Liver (tissue), 3 donors: Measurements from ENCODE around the gene CCDC82.

Experiments
- EGR1 ChIP-seq, 2 donors: IDR thresholded peaks; 2 replicates each; pipeline ENCODE4 v1.6.1; 2016 to 2018; ENCODE audit warnings: antibody characterized with exemption in 2 of 2, low read depth in 2 of 2
- TF ChIP-seq, protein P1 (sequence below): fragments of 150-350 bp; IDR thresholded peaks from 2 replicates; pipeline ENCODE4 v1.5.1; 2017; ENCODE audit warnings: improper control_type of control experiment, low read depth, low read length; ENCODE audit not compliant: missing input control
- donor health status: healthy.
- donor health status: healthy.

DNA sequence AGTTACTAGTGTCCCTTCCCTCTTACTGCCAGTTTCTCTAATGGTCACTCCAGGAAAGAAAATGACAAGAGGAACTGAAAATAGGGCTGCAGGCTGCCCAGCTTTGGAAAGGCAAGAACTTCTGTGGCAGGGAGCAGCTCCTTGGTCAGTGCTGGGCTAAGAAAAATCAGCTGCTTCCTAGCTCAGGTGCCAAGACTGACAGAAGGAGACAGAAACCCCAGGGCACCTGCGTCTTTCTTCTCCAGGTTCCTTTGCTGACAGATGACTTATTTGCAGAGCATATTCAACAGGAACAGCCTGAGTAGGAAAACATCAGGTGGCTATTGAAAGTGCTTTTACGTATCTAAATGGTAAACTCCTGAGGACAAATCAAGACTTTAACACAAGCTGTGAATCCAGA, 72.1 kb downstream of the CCDC82 start:
- TF ChIP-seq, protein P1, sequence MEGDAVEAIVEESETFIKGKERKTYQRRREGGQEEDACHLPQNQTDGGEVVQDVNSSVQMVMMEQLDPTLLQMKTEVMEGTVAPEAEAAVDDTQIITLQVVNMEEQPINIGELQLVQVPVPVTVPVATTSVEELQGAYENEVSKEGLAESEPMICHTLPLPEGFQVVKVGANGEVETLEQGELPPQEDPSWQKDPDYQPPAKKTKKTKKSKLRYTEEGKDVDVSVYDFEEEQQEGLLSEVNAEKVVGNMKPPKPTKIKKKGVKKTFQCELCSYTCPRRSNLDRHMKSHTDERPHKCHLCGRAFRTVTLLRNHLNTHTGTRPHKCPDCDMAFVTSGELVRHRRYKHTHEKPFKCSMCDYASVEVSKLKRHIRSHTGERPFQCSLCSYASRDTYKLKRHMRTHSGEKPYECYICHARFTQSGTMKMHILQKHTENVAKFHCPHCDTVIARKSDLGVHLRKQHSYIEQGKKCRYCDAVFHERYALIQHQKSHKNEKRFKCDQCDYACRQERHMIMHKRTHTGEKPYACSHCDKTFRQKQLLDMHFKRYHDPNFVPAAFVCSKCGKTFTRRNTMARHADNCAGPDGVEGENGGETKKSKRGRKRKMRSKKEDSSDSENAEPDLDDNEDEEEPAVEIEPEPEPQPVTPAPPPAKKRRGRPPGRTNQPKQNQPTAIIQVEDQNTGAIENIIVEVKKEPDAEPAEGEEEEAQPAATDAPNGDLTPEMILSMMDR: no peak
- TF ChIP-seq EGR1 (IDR thresholded peaks at IDR 0.05; ENCODE audit: low read depth in 2 of 2): no peak
